ENCODE measurements around the gene ANGPTL2.

Gene ANGPTL2

DNA sequence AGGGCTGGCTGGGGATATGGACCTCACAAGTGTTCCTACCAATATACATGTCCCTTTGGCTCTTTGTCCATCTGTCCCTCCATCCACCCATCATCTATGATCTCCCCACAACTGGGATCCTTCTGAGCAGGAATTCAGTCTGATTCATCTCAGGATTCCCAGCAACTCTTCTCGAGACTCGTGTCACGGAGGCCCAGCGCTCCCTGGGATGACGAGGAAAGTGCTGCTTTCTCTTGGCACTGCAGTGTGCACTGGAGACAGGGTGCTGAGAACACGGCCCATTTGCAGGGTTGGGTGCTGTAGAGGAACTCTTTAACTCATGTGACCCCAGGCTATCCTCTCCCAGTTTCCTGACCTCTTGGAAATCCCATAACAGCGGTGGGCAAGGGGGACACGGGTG lies 72.9 kb downstream of the ANGPTL2 start:
- DNase-seq (ENCODE audit: low spot score), result no peak

DNA sequence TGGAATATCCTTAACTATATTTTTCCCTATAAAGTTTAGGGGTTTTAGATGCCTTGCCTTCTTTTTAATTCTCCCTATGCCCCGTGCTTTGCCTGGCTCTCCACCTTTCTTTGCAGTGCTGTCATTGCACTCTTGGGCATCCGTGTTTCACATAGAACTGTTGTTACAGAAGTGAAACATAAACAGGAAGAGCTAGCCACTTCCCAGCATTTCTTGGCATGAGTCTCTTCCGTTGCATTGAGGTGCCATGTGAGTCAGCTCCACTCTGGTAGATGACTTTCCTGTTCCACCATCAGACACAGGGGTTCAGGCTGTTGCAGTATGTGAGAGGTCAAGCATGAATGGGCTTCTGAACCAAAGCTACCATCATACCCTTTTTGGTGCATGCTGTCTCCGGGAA lies 73.4 kb downstream of the ANGPTL2 start:
- DNase-seq (ENCODE audit: low spot score), result no peak

DNA sequence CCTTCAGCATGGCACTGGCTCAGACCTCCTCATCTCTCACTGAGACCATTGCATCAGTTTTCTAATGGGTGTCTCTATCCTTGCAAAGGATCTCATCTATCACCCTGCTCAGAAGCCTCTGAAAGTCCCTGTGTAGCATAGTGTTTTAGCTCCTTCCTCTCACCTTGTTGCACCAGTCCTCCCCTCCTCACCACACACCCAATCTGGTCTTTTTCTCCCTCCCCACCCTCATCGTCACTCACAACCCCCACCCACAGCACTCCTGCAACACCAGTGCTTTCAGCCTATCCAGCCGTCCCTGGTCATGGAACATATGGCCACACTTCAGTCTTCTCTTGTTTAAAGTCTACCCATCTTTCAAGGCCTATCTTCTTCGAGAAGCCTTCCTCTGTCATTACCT lies 74.5 kb downstream of the ANGPTL2 start:
- DNase-seq (ENCODE audit: low spot score), result no peak

DNA sequence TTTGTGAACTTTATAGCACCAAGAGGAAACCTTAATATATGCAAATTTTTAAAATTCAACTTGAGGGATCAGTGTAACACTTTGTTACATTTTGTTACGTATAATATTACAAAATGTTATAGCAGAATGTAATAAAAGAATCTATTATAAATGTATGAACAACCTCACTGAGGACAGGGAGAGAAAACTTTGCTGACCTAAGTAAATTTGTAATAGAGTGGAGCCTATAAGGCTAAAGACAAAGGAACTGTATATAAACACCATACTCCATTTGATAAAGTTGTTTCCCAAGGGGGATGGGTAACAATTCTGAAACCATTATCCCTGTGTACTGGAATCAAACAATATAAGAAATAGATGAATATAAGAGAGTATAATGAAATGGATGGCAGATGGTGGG lies 77.3 kb downstream of the ANGPTL2 start:
- no peak for DNase-seq (ENCODE audit: low spot score)

DNA sequence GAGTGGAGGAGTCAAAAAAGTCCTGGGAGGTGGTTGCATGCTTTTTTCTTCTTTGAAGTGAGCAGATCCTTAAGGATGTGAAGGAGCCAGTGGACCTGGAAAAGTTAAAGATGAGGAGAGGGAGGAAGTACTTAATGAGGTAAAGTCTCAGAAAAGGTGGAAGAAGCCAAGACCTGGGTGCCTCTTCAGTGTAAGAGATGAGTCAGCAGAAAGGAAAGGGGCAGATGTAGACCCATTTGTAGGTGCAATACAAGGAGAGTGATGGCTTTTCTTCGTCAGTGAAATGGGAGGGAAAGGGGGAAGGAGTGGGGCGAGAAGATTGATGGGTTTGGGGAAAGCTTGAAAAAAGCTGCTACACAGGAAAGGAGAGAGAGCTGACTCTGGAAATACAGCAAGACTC lies 82.9 kb downstream of the ANGPTL2 start:
- no peak for DNase-seq (ENCODE audit: low spot score)

DNA sequence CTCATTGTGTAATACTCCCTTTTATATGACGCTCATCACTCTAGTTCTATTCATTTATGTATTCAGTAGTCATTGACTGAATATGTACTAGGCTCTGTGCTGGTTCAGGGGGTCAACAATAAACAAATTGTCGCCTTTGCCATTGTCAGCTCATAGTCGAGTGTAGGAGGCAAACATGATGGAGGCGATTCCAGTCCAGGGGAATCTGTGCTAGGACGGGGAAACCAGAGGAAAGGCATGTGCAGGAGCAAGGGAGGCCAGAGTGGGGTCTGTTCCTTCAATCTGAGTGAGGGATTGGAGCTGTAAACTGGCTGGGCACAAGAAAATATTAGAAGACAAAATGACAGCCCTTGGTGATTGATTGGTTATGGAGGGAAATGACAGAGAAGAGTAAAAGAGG lies 83.9 kb downstream of the ANGPTL2 start:
- no peak for DNase-seq (ENCODE audit: low spot score)
